ENCODE results near the gene C6orf89.
A peak's percentile ranks its signal among the peaks of the same experiment; 100 is the strongest.
"Not testable (repeated sequence)": the region's sequence is repeated elsewhere in the genome, so short reads cannot be mapped to it uniquely, and the experiment has no call there.

The C6orf89 gene

DNA sequence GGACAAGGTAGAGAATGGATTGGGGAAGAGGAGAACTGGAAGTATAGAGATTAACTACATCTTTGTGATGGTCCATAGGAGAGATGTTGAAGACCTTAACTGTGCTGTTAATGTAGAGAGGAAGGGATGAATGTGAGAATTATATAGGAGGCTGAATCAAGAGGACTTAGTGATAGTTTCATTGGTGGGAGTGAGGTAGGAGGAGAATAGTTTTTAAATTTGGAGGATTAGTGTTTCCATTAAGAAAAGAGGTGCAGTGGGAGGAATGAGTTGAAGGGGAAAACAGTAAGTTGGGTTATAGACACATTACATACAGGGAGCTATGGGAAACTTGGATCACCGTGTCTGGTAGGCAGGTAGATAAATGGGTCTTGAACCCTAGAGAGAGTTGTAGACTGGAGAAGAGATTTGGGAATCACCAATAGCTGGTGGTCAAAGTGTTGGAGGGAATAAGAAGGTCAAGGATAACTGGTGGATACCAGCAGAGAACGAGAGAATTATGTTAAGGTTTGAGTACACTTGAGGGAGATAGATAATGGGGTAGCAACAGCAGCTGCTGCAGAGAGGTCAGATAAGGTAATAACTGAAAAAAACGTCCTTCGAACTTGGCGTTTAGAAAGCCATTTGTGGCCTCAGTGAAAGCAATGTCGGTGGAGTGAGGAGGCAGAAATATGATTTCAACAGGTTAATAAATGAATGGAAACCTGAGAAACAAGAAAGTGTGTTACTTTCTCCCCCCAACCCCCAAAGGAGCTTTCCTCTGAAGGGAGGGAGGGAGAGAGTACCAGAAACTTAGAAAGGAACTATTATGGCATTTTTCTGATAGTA is 3.1 kb downstream of the C6orf89 start:
- DNase-seq = no peak

DNA sequence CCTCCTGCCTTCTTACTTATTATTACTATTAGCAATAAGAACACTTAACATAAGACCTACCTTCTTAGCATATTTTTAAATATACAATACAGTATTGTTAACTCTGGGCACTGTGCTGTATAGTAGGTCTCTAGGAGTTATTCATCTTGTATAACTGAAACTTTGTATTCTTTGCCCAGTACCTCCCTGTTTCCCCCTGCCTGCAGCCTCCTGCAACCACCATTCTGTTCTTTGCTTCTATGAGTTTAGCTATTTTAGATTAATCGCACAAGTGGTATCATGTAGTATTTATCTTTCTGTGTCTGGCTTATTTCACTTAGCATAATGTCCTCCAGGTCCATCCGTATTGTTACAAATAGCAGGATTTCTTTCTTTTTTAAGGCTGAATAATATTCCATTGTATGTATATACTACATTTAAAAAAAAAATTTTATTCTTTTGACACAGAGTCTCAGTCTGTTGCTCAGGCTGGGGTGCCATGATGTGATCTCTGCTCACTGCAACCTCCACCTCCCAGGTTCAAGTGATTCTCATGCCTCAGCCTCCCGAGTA is 4.4 kb downstream of the C6orf89 start:
- DNase-seq = no peak

DNA sequence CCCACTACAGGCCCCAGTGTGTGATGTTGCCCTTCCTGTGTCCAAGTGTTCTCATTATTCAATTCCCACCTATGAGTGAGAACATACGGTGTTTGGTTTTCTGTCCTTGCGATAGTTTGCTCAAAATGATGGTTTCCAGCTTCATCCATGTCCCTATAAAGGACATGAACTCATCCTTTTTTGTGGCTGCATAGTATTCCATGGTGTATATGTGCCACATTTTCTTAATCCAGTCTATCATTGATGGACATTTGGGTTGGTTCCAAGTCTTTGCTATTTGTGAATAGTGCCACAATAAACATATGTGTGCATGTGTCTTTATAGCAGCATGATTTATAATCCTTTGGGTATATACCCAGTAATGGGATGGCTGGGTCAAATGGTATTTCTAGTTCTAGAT is 5.4 kb downstream of the C6orf89 start:
- DNase-seq = not testable (repeated sequence)

DNA sequence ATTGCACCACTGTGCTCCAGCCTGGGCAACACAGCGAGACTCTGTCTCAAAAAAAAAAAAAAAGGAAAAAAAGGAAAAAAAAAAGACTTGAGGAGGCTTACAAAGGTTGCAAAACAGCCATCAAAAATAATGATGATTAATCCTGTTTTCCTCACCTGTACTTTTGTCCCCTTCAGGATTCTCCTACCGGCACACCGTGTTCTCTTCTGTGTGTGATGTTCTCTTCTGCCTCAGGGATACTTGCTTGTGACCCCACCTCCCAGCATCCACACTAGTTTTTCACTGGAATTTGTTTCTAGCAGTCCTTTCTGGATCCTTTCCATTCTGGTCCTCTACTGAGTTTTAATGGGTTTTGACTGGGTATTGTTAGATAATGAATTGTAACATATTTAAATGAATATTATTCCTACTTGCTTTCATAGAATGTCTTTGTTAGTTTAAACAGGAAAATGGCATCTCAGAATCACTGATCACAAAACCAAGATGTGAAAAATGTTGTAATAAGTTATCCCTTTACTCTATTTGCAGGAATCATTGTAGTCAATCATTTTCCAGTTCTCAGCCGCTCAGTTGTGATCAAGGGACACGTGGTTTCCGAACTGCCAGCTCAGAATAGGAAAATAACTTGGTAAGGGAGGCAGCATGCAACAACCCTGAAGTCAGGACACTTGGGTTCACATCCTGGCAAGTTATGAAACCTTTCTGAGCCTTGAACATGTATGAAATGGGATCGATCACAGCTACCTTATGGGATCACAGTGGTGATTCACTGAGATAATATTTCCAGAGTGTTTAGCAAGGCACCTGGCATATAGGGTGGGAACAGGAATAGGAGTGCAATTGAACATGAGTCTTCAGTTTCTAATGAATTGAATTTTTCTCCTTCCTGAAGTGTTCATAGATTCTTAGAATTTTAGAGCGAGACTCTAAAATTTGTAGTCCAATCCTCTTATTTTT is 8.5 kb downstream of the C6orf89 start:
- DNase-seq = no peak

DNA sequence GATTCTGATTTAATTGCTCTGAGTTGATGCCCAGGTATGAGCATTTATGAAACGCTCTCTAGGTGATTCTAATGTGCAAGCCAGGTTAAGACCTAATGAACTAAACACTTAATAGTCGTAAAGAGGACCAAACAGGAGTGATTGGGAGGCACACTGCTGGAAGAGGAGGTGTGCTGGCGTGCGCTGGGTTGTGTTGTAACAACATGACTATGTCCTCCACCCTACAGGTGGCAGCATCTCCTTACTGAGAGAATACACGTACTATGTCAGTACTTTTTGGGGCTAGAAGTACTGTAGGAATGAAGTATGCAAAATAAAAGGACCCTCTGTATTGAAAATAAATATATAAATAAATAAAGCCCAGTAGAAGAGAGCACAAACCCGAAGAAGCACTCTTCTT is 11.9 kb downstream of the C6orf89 start:
- peak; percentile 60 for DNase-seq

DNA sequence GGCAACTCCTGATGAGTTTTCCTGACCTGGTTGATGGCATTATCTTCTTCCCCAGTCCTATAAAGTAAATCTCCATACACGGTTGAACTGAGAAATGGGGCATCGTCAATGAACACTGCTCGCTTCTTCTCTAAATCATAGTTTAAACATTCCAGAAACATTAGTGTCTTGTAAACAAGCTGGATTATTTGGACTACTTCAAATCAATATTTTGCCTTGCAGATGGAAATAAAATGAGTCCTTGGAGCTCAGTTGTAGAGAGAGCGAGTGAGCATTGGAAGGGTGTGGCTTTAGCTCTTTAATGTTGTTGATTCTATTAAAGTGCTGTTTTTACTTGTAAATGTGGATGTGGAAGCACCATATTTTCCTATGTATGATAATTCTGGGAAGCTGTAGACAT is 18.4 kb downstream of the C6orf89 start:
- no peak for DNase-seq

DNA sequence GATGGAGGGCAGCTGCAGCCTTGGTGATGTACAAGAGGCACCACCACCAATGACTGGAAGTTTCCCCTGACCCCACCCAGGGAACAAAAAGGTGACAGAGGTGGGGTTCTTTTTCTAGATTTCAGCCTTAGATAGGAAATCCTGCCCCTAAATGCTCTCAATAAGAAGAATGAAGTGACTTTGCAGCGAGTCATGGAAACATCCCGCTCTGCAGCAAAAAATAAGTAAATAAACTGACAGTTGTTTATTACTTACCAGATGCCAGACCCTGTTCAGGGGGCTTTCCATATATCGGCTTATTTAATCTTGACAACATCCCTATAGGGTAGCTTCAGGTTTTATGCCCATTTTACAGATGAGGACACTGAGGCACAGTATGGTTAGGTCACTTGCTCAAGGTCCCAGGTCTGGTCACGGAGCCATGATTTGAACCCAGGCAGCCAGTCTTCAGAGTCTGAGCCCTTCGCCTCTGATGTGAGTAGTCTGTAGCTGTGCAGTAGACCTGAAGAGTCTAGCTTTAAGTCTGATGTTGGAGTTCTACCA is 19.2 kb downstream of the C6orf89 start:
- DNase-seq = no peak

DNA sequence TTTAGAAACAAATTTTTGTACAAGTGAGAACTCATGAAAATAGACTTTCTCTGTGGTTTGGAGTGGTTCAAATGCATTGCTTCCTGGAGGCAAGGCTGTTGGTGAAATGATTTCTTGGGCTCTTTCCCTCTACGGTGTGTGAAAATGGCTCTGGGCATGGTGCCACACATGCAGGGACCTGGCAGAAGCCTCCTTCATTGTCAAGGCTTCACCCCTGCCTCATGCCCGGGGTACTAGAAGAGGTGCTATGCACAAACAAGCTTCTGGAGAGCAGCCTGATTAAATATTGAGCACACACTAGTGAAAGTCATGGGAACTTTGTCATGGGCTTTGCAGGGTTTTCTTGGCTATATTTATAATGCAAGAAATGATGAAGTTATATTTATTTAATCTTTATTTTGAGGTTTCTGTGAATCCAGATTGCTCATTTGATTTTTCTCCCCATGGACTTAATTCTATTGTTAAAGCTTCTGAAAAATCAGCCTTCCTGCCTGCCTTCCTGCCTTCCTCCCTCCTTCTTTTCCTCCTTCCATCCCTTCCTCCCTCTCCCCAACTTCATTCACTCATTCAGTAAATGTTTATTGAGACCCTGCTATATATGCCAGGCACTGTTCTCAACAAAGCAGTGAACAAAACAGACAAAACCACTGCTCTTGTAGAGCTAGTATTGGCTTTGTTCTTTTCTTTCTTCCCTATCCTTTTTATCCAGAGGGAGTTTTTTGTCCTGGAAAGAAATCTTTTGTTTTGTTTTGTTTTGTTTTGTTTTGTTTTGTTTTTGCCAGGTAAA is 21.0 kb downstream of the C6orf89 start:
- DNase-seq = no peak

DNA sequence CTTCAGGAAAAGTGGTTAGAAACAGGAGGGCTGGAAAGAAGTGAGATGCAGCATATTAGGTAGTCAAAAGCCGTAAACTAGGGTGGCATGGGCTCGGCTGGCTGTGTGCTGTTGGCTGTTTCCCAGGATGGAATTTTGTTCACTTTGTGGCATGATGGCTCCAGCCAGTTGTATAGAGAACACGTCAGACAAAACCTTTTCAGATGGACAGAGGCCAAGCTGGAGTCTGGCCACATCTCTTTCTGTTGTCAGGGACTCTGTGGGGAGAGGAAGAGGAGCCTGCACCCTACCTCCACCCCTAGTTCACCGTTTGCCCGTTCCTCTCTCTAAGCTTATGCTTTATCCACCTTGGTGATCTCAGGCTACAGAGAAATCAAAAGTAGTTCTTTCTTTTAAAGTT is 22.0 kb downstream of the C6orf89 start:
- no peak for DNase-seq

DNA sequence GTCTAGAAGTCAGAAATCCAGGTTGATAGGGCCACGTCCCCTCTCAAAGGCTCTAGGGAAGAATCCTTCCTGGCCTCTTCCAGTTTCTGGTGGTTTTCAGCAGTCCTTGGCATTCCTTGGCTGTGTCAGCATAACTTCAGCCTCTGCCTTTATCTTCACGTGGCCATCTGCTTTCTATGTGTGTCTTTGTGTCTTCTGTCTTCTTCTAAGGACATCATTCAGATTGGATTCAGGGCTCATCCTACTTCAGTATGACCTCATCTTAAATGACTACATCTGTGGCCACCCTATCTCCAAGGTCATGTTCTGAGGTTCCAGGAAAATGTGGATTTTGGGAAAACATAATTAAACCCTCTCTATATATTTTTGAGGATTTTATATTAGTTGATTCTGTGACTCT is 23.0 kb downstream of the C6orf89 start:
- no peak for DNase-seq

DNA sequence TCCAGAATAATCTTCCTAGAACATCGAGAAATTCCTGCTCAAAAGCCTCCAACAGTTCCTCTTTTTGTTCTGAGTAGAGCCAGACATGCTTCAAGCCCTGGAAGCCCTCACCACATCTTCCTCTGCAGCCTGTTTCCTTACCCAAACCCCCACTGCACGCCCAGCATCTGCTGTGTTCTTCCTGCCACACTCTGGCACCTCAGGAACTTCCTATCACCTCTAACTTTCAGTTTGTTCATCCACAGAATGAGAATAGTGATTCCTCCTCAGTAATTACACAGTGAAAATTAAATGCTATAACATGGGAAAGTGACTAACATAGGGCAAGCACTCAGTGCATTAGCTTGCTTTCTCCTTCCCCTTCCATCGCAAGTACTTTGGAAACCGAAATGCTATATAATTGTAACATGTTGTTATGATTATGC is 26.3 kb downstream of the C6orf89 start:
- peak; percentile 98 to 99 for DNase-seq

DNA sequence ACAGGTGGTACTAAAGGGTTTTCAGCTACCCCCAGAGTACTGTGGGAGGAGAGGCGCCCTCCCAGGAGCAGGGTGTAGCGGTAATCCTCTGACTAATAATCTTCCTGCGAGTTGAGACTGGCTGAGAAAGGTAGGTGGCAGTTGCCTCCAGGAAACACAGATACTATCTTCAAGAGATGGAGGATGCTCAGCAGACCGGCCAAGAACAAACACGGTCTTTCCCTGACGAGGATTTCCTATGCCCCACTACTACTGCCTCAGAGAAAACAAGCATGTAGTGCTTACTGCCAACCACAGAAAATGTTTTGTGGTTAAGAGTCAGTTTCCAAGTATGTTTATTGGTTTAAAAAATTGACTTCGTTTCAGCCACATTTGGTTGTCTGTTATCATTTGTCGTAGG is 26.8 kb downstream of the C6orf89 start:
- peak; percentile 78 to 85 for DNase-seq

DNA sequence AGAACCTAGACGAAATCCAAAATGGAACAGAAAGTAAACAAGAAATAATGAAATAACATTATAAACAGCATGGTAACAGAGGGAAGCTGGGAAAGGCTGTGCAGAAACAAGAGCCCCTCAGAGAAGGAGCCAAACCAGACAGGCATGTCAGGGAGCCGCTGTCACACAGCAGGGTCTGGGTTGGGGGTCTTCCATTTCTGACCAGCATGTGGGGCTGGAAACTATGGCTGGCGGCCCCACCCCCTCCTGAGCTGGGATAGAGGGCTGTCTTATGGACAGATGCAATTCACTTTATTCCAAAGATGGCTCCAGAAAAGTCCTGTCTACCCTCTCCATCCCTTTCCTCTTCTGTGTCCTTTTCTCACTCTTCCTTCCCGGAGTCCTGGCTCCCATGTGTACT is 27.3 kb downstream of the C6orf89 start:
- DNase-seq = no peak

DNA sequence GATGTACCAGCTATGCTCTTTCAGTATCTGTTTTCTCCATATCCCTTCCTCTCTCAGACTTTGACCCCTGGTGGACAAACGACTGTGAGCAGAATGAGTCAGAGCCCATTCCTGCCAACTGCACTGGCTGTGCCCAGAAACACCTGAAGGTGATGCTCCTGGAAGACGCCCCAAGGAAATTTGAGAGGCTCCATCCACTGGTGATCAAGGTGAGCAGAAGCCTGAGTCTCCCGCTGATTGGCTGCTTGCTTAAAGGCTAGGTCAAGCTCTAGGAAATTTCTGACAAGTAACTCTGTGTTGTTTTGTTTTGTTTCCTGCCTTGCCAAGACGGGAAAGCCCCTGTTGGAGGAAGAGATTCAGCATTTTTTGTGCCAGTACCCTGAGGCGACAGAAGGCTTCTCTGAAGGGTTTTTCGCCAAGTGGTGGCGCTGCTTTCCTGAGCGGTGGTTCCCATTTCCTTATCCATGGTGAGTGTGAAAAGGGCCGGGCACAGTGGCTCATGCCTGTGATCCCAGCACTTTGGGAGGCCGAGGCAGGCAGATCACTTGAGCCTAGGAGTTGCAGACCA is 28.6 kb downstream of the C6orf89 start:
- DNase-seq = no peak

DNA sequence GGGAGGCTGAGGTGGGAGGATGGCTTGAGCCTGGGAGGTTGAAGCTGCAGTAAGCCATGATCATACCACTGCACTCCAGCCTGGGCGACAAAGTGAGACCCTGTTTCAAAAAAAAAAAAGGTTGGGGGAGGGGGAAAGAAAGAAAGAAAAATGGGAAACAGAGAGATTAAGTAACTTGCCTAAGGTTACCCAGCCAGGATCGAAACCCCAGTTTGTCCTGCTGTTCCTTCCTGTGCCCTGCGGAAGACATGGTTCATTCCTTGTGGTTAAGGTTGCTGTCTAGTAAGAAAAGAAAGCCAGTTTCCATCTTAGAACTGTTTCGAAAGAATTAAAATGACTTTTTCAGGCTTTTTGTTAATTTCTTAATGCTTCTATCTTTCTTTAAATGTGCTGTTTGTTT is 29.8 kb downstream of the C6orf89 start:
- peak; percentile 37 to 51 for DNase-seq

DNA sequence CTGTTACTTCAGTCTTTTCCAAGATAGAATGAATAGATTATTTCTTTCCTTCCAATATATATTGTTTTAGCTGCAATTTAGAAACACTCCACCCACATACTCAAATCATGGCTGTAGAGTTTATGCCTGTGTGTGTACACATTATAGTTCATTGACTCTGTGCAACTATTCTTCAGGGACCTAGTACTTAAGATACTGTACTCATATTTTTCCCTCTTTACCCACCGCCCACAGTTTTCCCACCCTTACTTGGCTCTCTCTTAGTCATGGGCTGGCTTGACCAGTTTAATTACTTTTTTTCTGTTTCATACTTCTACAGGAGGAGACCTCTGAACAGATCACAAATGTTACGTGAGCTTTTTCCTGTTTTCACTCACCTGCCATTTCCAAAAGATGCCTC is 30.4 kb downstream of the C6orf89 start:
- no peak for DNase-seq

DNA sequence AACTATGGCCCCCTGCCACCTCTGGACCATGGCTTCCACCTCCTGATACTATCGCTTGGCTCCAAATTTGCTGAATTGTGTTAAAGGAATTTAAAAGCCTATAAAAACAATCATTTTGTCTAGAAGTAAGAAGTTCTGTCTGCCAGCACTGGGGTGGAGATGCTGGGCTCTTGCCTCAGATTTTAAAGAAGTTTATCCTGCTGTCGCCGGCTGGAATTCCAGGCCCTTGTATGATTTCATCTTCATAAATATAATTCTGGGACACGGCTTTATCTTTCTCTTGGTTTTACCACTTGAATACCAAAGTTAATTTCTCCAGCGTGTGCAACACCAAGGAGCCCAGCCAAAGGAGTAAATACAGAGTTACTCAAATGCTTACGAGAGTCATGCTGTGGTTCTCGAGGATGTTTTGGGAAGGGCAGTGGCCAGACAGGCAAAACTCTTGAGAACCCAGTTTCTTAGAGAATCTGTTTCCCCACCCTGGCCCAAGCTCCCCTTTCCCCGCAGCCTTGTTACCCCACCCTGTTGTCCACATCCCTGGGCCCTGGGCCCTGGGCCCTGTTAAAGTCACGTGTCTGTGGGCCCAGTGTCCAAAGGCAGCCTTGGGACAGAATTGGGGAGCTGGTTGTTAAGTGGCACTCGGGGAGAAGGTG is 31.9 kb downstream of the C6orf89 start:
- DNase-seq = no peak

DNA sequence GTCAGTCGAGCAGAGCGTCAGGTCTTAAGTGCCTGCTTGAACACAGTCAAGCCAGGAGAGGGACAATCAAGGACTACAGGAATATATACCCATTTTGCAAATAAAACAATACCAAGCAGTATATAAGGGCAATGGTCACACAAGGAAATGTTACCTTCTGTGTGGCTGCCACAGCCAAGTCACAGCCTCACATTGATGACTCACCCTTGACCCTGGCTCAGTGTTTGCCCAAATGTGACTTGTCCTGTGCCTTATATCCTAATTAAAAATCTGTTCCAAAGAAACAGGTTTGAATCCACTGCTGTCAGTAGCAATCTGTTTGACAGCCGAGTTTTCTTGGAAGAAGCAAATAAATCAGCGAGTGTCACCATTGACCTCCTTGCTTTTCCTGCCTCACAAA is 34.3 kb downstream of the C6orf89 start:
- no peak for DNase-seq

DNA sequence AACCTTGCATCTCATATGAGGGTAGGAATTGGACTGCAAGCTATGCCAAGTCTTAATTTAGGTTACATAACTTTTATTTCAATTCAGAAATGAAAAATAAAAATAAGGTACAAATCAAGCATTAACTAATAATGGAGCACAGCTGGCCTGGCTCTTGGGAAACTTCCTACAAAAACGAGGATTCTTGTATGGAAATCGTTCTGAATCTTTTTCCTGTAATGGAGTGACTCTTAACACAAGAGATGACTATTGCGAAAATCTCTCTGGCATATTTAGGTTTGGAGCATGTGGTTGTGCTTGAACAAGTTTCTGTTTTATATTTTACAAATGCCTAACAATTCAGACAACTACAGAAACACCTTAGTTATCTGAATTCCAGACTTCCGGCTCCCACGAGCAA is 34.8 kb downstream of the C6orf89 start:
- no peak for DNase-seq

DNA sequence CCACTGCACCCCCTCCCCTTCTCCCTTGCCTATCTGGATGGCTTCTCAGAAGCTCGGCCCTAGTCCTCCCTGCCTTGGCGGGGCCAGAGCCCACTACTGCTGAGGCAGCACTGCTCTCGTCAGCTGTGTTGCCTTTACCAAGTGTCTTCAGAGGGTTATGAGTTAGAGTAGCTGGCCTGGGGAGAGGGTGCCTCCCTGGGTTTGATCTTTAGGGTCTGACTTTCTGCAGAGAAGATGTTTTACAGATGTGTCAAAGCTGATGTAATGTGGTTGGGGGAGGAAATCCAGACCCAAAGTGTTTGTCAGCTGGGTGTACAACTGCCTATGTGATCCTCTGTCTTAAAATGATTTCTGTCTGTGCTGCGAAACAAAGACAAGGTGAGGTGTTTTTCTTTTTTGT is 38.4 kb downstream of the C6orf89 start:
- DNase-seq = no peak

DNA sequence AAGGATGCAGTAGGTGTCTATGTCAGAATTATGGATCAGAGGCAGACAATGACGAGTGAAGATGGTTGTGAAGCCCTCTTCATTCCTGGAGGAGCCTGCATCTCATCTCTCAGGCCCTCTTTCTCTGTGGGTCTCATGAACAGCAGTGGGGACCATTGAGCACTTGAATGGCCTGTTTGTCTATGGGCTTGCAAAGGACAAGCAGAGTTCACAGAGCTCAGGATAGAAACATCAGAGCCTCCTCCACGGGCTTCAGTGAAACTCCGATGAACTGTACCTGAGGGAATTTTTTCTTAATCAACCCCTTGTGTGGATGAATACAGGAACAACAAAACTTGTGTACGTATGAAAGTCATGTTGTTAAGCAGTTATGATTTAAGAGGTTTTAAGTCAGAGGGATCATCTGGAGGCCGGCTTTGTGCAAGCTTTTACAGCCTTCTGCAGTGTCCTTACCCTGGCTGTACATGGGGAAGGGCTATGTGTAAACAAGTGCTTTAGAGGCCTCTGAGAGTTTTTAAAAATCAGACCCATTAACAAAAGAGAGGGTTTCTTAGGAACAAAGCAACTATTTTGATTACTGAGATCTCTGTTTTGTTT is 39.1 kb downstream of the C6orf89 start:
- DNase-seq = no peak
